Ishikawa (cell line): ENCODE measurements around the gene SH3BGRL3.

ENCODE experiments used
- CEBPB ChIP-seq: IDR thresholded peaks from 2 replicates; pipeline ENCODE4 v1.6.1; 2012
- CREB1 ChIP-seq: IDR thresholded peaks from 2 replicates; pipeline ENCODE4 v1.6.1; 2012; ENCODE audit warnings: low read depth
- EGR1 ChIP-seq: IDR thresholded peaks from 2 replicates; pipeline ENCODE4 v1.6.1; 2012
- EP300 ChIP-seq: IDR thresholded peaks from 2 replicates; pipeline ENCODE4 v1.6.1; 2012; ENCODE audit warnings: borderline replicate concordance
- FOXM1 ChIP-seq: IDR thresholded peaks from 2 replicates; pipeline ENCODE4 v1.6.1; 2012; ENCODE audit warnings: low read depth, borderline replicate concordance
- NFIC ChIP-seq: IDR thresholded peaks from 2 replicates; pipeline ENCODE4 v1.6.1; 2012
- RAD21 ChIP-seq: IDR thresholded peaks from 2 replicates; pipeline ENCODE4 v1.6.1; 2012; ENCODE audit warnings: low read depth
- TAF1 ChIP-seq: IDR thresholded peaks from 2 replicates; pipeline ENCODE4 v1.6.1; 2012; ENCODE audit warnings: low read depth, mild to moderate bottlenecking
- TCF12 ChIP-seq: IDR thresholded peaks from 2 replicates; pipeline ENCODE4 v1.6.1; 2012; ENCODE audit warnings: low read depth
- TEAD4 ChIP-seq: IDR thresholded peaks from 2 replicates; pipeline ENCODE4 v1.6.1; 2012
- YY1 ChIP-seq: IDR thresholded peaks from 2 replicates; pipeline ENCODE4 v1.6.1; 2012; ENCODE audit warnings: low read depth
- ZBTB7A ChIP-seq: IDR thresholded peaks from 2 replicates; pipeline ENCODE4 v1.6.1; 2012; ENCODE audit warnings: low read depth
- TF ChIP-seq, protein P1 (sequence below): IDR thresholded peaks from 2 replicates; pipeline ENCODE4 v1.6.1; 2012
- TF ChIP-seq, protein P2 (sequence below): IDR thresholded peaks from 2 replicates; pipeline ENCODE4 v1.6.1; 2012; ENCODE audit warnings: low read depth, mild to moderate bottlenecking
- TF ChIP-seq, protein P3 (sequence below): IDR thresholded peaks from 2 replicates; pipeline ENCODE4 v1.6.1; 2012

Gene SH3BGRL3

DNA sequence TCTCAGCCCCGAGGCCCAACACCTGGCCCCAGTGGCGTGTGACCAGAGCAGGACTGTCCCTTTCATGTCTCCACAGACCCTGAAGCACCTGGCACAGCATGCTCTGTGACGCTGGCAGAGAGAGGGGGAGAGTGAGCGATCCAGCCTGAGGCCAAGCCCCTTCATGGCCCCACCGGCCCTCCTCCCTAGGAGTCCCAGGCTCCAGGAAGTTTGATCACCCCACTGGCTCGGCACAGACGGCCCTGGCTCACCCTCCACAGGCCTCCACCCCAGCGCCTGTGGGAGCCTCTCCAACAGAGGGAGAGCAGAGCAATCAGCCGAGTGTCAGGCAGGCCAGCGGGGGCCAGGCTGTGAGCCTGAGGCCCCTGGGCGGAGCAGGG, 11.0 kb downstream of the SH3BGRL3 start:
- no peak for TF ChIP-seq NFIC
- no peak for TF ChIP-seq CEBPB
- TF ChIP-seq, protein P1, sequence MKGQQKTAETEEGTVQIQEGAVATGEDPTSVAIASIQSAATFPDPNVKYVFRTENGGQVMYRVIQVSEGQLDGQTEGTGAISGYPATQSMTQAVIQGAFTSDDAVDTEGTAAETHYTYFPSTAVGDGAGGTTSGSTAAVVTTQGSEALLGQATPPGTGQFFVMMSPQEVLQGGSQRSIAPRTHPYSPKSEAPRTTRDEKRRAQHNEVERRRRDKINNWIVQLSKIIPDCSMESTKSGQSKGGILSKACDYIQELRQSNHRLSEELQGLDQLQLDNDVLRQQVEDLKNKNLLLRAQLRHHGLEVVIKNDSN, result no peak
- TF ChIP-seq TEAD4, result no peak
- no peak for TF ChIP-seq CREB1
- no peak for TF ChIP-seq EGR1
- no peak for TF ChIP-seq EP300
- TF ChIP-seq, protein P2, sequence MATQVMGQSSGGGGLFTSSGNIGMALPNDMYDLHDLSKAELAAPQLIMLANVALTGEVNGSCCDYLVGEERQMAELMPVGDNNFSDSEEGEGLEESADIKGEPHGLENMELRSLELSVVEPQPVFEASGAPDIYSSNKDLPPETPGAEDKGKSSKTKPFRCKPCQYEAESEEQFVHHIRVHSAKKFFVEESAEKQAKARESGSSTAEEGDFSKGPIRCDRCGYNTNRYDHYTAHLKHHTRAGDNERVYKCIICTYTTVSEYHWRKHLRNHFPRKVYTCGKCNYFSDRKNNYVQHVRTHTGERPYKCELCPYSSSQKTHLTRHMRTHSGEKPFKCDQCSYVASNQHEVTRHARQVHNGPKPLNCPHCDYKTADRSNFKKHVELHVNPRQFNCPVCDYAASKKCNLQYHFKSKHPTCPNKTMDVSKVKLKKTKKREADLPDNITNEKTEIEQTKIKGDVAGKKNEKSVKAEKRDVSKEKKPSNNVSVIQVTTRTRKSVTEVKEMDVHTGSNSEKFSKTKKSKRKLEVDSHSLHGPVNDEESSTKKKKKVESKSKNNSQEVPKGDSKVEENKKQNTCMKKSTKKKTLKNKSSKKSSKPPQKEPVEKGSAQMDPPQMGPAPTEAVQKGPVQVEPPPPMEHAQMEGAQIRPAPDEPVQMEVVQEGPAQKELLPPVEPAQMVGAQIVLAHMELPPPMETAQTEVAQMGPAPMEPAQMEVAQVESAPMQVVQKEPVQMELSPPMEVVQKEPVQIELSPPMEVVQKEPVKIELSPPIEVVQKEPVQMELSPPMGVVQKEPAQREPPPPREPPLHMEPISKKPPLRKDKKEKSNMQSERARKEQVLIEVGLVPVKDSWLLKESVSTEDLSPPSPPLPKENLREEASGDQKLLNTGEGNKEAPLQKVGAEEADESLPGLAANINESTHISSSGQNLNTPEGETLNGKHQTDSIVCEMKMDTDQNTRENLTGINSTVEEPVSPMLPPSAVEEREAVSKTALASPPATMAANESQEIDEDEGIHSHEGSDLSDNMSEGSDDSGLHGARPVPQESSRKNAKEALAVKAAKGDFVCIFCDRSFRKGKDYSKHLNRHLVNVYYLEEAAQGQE, result no peak
- TF ChIP-seq RAD21, result no peak
- TF ChIP-seq, protein P3, sequence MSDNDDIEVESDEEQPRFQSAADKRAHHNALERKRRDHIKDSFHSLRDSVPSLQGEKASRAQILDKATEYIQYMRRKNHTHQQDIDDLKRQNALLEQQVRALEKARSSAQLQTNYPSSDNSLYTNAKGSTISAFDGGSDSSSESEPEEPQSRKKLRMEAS, result no peak
- TF ChIP-seq ZBTB7A, result no peak
- no peak for TF ChIP-seq TCF12
- no peak for TF ChIP-seq FOXM1
- TF ChIP-seq YY1, result no peak
- TF ChIP-seq TAF1, result no peak

DNA sequence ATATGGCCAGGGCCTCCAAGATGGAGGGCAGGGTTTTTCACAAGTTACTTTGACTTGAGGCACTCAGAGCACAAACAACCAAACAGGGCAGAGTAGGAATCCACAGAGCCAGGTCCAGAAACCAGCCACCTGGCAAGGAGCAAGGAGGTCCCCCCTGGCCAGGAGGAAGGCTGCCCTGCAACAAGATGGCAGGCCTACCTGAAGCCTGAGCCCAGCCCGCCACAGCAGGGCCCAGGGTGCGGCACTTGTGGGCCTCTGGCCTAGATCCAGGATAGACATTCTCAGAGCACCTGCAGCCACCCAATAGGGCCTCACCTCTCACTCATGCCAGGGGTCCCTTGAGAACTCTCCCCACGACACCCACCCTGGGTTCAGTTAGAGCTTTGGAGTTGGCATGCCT, 11.5 kb downstream of the SH3BGRL3 start:
- TF ChIP-seq, protein P1, result no peak
- TF ChIP-seq, protein P2, result no peak
- TF ChIP-seq YY1 (no peak), CREB1 (no peak), ZBTB7A (no peak), RAD21 (no peak), TCF12 (no peak), EP300 (no peak), TEAD4 (no peak)
- TF ChIP-seq, protein P3, result no peak

DNA sequence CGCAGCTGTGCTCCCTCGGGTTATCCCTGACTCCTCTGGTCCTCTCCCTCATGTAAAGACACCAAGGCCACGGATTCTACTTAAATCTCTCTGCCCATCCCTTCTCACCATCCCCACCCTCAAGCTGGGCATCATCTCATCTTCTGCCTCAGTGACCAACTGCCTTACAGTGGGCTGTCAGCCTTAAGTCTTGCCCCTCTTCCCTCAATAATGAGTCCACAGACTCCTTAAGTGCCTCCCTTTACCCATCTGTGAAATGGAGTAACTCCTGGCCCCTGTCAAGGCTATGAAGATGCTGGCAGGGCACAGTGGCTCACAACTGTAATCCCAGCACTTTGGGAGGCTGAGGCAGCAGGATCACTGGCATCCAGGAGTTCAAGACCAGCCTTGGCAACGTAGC, 12.1 kb downstream of the SH3BGRL3 start:
- TF ChIP-seq CEBPB (no peak), EP300 (no peak), TAF1 (no peak), TEAD4 (no peak), EGR1 (no peak), CREB1 (no peak), TCF12 (no peak), RAD21 (no peak), NFIC (no peak), YY1 (no peak), FOXM1 (no peak), ZBTB7A (no peak)
- TF ChIP-seq, protein P3, result no peak
- TF ChIP-seq, protein P1, result no peak
- TF ChIP-seq, protein P2, result no peak

DNA sequence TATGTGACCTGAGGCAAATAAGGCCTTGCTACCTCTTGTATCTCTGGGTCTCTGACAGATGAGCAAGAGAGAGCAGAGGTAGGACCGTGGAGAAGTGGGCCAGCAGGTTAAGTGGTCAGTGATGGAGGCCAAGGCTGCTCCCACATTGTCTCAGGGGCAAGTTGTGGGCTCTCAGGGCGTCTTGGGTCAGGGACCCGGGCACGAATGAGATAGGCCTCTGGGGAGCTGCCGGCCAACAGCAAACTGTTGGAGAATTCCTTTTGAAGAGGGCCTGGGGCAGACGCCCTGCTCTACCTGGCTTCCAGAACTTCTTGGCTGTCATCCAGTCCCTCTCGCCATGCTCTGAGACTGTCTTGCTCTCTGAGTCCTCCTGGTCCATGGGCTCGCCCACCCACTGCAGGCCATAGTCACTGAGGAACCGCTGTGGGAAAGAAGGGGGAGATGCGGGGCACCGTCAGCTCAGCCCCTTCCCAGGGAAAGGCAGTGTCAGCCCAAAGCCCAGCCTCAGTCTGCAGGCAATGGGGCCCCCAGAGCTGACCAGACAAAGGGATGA, 14.1 kb downstream of the SH3BGRL3 start:
- TF ChIP-seq, protein P1, result no peak
- no peak for TF ChIP-seq RAD21
- TF ChIP-seq CREB1, result no peak
